B cell (primary cell): ENCODE data around the gene ADK. TPM values are rescaled to one million over a fixed set of nuclear protein-coding genes. Genes with fewer than 3 reads are reported as not detected.

Source experiments
- ATAC-seq: fragments of 200-7000 bp; cut with Tn5 transposase; one replicate; pipeline ENCODE4 v1.10.0; 2021; ENCODE audit warnings: low read depth, mild to moderate bottlenecking, moderate number of reproducible peaks, moderate library complexity
- CTCF ChIA-PET: fragments of 350-600 bp; sonication (Branson Sonifier 250); formaldehyde crosslinking; loops from one replicate; lab custom pipeline; 2021; ENCODE audit warnings: antibody characterized with exemption, inconsistent platforms; lab: Charles Lee
- POLR2A ChIA-PET: fragments of 350-600 bp; sonication (Branson Sonifier 250); formaldehyde crosslinking; loops from one replicate; lab custom pipeline; 2021; ENCODE audit warnings: antibody characterized with exemption; lab: Charles Lee
- DNase-seq: peaks from one replicate; pipeline ENCODE4 v3.0.0; 2013
- H2AFZ ChIP-seq: 2 replicates; pipeline ENCODE4 v1.6.1; 2012; ENCODE audit warnings: mild to moderate bottlenecking, low read depth, low read length; ENCODE audit not compliant: insufficient read depth, poor library complexity, severe bottlenecking
- H3K27ac ChIP-seq, 2 donors: 1 replicate in 1 of 2; 2 replicates in 1 of 2; pipeline ENCODE4 v1.5.1; 2012 to 2013; ENCODE audit warnings: low read length in 2 of 2, mild to moderate bottlenecking in 2 of 2, moderate library complexity in 1 of 2
- H3K27me3 ChIP-seq, 4 experiments: fragments of 200-600 bp in 1 of 4; sonication (generic) in 1 of 4; replicated peaks in 1 of 4; 1 replicate in 2 of 4; 2 replicates in 2 of 4; pipeline versions ENCODE4 v1.6.1 to v1.7.0; 2013 to 2016; ENCODE audit warnings: low read length in 3 of 4, mild to moderate bottlenecking in 2 of 4, mixed read lengths in 1 of 4, moderate library complexity in 1 of 4; ENCODE audit not compliant: insufficient read depth in 4 of 4, control insufficient read depth in 3 of 4; ENCODE audit errors: control extremely low read depth in 1 of 4
- H3K36me3 ChIP-seq, 2 experiments: replicated peaks in 1 of 2; 1 replicate in 1 of 2; 2 replicates in 1 of 2; pipeline versions ENCODE4 v1.6.1 to v1.7.1; 2013; ENCODE audit warnings: low read length in 1 of 2; ENCODE audit not compliant: insufficient read depth in 2 of 2, control insufficient read depth in 1 of 2; ENCODE audit errors: control extremely low read depth in 1 of 2, extremely low read depth in 1 of 2
- H3K4me1 ChIP-seq, 2 donors: fragments of 200-600 bp in 1 of 2; sonication (generic) in 1 of 2; 1 replicate in 1 of 2; 2 replicates in 1 of 2; pipeline versions ENCODE4 v1.5.1 to v1.6.1; 2013 to 2017; ENCODE audit warnings: low read length in 2 of 2; ENCODE audit not compliant: control insufficient read depth in 2 of 2, insufficient read depth in 2 of 2
- H3K4me2 ChIP-seq: replicated peaks from 2 replicates; pipeline ENCODE3; 2012; ENCODE audit warnings: mild to moderate bottlenecking, low read depth, low read length; ENCODE audit not compliant: poor library complexity, severe bottlenecking
- H3K4me3 ChIP-seq, 5 experiments: fragments of 200-600 bp in 1 of 5; sonication (generic) in 1 of 5; 1 replicate in 3 of 5; 2 replicates in 2 of 5; pipeline versions ENCODE4 v1.5.1 to v1.7.0; 2011 to 2016; ENCODE audit warnings: low read length in 4 of 5, mild to moderate bottlenecking in 4 of 5, low read depth in 2 of 5, control low read depth in 1 of 5, moderate library complexity in 1 of 5; ENCODE audit not compliant: insufficient read depth in 1 of 5; ENCODE audit errors: control extremely low read depth in 1 of 5, extremely low read depth in 1 of 5
- H3K79me2 ChIP-seq: fragments of 200-600 bp; sonication (generic); one replicate; pipeline ENCODE4 v1.6.0; 2016; ENCODE audit warnings: low read length; ENCODE audit not compliant: control insufficient read depth, insufficient read depth
- H3K9ac ChIP-seq: fragments of 200-600 bp; sonication (generic); 2 replicates; pipeline ENCODE4 v1.6.1; 2017; ENCODE audit warnings: mild to moderate bottlenecking, low read length, moderate library complexity
- H3K9me3 ChIP-seq, 3 donors: one replicate each; pipeline versions ENCODE4 v1.6.1 to v1.7.1; 2013; ENCODE audit warnings: low read length in 2 of 3; ENCODE audit not compliant: control insufficient read depth in 2 of 3, insufficient read depth in 1 of 3; ENCODE audit errors: control extremely low read depth in 1 of 3
- H4K20me1 ChIP-seq: 2 replicates; pipeline ENCODE4 v1.6.0; 2012; ENCODE audit warnings: mild to moderate bottlenecking, low read length; ENCODE audit not compliant: insufficient read depth, control insufficient read depth, poor library complexity, severe bottlenecking
- H3K27ac Mint-ChIP-seq: one replicate; pipeline ENCODE4 v1.8.0; 2021; ENCODE audit warnings: mixed read lengths
- H3K27me3 Mint-ChIP-seq: one replicate; pipeline ENCODE4 v1.8.0; 2021; ENCODE audit warnings: mixed read lengths
- H3K4me1 Mint-ChIP-seq: one replicate; pipeline ENCODE4 v1.8.0; 2021; ENCODE audit warnings: mixed read lengths
- H3K4me3 Mint-ChIP-seq: one replicate; pipeline ENCODE4 v1.8.0; 2021; ENCODE audit warnings: mixed read lengths
- H3K9me3 Mint-ChIP-seq: one replicate; pipeline ENCODE4 v1.8.0; 2022; ENCODE audit warnings: mixed read lengths; ENCODE audit not compliant: insufficient read depth
- EZH2 ChIP-seq: IDR thresholded peaks from 2 replicates; pipeline ENCODE4 v1.6.1; 2012; ENCODE audit warnings: borderline replicate concordance, low read depth, mild to moderate bottlenecking, moderate library complexity, low read length; ENCODE audit not compliant: insufficient read depth, poor library complexity, severe bottlenecking
- WGBS: methylation state at CpG from one replicate; pipeline ENCODE4 v1.1.5; 2013; ENCODE audit warnings: missing lambda C conversion rate; ENCODE audit not compliant: insufficient coverage; 5-methylcytosine and 5-hydroxymethylcytosine counted together
- intact Hi-C: fragments of 100-400 bp; cut with micrococcal nuclease; formaldehyde crosslinking; loops from one replicate; pipeline ENCODE4 v1.10.0; 2022
- polyA plus RNA-seq: library from polyadenylated mRNA; depleted of rRNA; stranded (reverse); fragments of >200 nt; gene quantifications from 2 replicates; pipeline ENCODE4 v1.2.3, GENCODE V29; 2012
- total RNA-seq, 2 donors: library from RNA; stranded (reverse); fragments of 120-200 nt in 1 of 2; gene quantifications; 1 replicate in 1 of 2; 2 replicates in 1 of 2; pipeline versions ENCODE4 v1.2.3 to v1.2.4, GENCODE V29; 2013 to 2022
- TF ChIP-seq, protein P1 (sequence below): fragments of 200-600 bp; IDR thresholded peaks from one replicate; pipeline ENCODE4 v1.8.0; 2022; ENCODE audit warnings: antibody characterized with exemption, mild to moderate bottlenecking

The ADK gene
- total and polyA plus RNA-seq, 2 donors (not counting 1 experiment from before 2014, with no cell fraction given), result 37.2 to 52.6 TPM

DNA sequence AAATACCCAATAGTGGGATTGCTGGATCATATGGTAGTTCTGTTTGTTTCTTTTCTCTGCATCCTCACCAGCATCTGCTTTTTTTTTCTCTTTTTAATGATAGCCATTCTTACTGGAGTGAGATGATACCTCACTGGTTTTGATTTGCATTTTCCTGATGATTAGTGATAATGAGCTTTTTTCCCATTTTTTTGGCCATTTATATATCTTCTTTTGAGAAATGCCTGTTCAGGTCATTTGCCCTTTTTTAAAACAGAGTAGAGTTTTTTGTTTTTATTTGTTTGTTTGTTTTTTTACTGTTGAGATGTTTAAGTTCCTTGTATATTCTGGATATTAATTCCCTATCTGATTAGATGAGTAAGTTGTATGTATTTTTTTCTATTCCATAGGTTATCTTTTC is 469.6 kb downstream of the ADK start:
- Mint-ChIP-seq H3K27me3 (no peaks in the 10 kb centered on the region), H3K4me1 (no peaks in the 10 kb centered on the region), H3K9me3 (peaks cover 5% of the 10 kb centered on the region), H3K4me3 (no peak overlapping the region), H3K27ac (no peak overlapping the region)
- Histone ChIP-seq H3K4me1 (no peaks in the 10 kb centered on the region), H3K9ac (no peak overlapping the region), H3K27me3 (no peaks in the 10 kb centered on the region), H3K9me3 (peaks cover 0 to 2% (median 2%) of the 10 kb centered on the region in 3 donors), H3K79me2 (no peaks in the 10 kb centered on the region), H2AFZ (no peak overlapping the region), H3K4me2 (no peak overlapping the region), H3K36me3 (peaks cover 6 to 14% of the 10 kb centered on the region in 2 experiments), H4K20me1 (no peaks in the 10 kb centered on the region), H3K27ac (no peak overlapping the region), H3K4me3 (no peak overlapping the region)
- DNase-seq (no peak), ATAC-seq (no peak)
- ChIA-PET CTCF (no interaction called here), POLR2A (no interaction called here)
- intact Hi-C loops, result no loop called here
- no peak for TF ChIP-seq EZH2
- TF ChIP-seq, protein P1, sequence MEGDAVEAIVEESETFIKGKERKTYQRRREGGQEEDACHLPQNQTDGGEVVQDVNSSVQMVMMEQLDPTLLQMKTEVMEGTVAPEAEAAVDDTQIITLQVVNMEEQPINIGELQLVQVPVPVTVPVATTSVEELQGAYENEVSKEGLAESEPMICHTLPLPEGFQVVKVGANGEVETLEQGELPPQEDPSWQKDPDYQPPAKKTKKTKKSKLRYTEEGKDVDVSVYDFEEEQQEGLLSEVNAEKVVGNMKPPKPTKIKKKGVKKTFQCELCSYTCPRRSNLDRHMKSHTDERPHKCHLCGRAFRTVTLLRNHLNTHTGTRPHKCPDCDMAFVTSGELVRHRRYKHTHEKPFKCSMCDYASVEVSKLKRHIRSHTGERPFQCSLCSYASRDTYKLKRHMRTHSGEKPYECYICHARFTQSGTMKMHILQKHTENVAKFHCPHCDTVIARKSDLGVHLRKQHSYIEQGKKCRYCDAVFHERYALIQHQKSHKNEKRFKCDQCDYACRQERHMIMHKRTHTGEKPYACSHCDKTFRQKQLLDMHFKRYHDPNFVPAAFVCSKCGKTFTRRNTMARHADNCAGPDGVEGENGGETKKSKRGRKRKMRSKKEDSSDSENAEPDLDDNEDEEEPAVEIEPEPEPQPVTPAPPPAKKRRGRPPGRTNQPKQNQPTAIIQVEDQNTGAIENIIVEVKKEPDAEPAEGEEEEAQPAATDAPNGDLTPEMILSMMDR, result no peak

DNA sequence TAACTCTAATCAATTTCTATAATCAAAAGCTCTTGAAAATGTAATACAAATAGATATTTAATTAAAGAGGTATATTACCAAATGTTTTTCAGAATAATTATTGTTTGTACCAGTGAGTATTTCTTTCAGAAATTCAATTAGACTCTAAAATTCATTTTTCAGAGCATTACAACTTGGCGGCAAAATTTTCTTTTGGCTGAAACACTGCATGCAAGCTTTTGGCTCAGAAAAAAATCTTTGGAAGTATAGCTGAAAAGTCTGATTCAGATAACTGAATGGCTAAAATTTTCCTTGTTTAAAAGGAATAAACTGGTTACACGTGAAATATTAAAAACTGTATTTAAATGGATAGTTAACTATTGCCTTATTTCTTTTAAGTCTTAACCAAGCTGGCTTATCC is 472.8 kb downstream of the ADK start:
- CTCF ChIA-PET, result interaction anchor here (0.7 to 0.8 kb wide), 2 partner anchors 111 to 396 kb away, joined by 3 to 4 read pairs; no protein-coding TSS in a partner anchor
- H3K9ac ChIP-seq, result no peak overlapping the region
- H2AFZ ChIP-seq, result no peak overlapping the region
- ATAC-seq (no peak), DNase-seq (no peak)
- H3K4me1 Mint-ChIP-seq, result no peaks in the 10 kb centered on the region
- no peaks in the 10 kb centered on the region for H3K27me3 ChIP-seq
- intact Hi-C loops, result no loop called here
- H3K27ac Mint-ChIP-seq, result no peak overlapping the region
- TF ChIP-seq, protein P1, result no peak
- TF ChIP-seq EZH2, result no peak
- no peaks in the 10 kb centered on the region for H3K79me2 ChIP-seq
- POLR2A ChIA-PET, result no interaction called here
- H3K27me3 Mint-ChIP-seq, result no peaks in the 10 kb centered on the region
- peaks cover 9 to 17% of the 10 kb centered on the region in 2 experiments for H3K36me3 ChIP-seq
- peaks cover 5% of the 10 kb centered on the region for H3K9me3 Mint-ChIP-seq
- no peak overlapping the region for H3K27ac ChIP-seq
- no peak overlapping the region for H3K4me3 ChIP-seq
- no peaks in the 10 kb centered on the region for H4K20me1 ChIP-seq
- H3K9me3 ChIP-seq, result peaks cover 0 to 2% (median 2%) of the 10 kb centered on the region in 3 donors
- H3K4me3 Mint-ChIP-seq, result no peak overlapping the region
- no CpG with 5 or more reads among the region's 2 CpGs for WGBS
- no peak overlapping the region for H3K4me2 ChIP-seq
- H3K4me1 ChIP-seq, result no peaks in the 10 kb centered on the region
